H1 (cell line): Measurements from ENCODE around the gene TUNAR. TPM values are rescaled to one million over a fixed set of nuclear protein-coding genes. Genes with fewer than 3 reads are reported as not detected.

Experiments used
- CTCF ChIA-PET: fragments of 300-600 bp; sonication (Branson Sonifier 250); formaldehyde crosslinking; loops from one replicate; lab custom pipeline; 2021; ENCODE audit not compliant: partially characterized antibody; lab: Charles Lee
- POLR2A ChIA-PET: fragments of 300-600 bp; sonication (Branson Sonifier 250); formaldehyde crosslinking; loops from one replicate; lab custom pipeline; 2021; ENCODE audit warnings: inconsistent platforms; ENCODE audit not compliant: partially characterized antibody; lab: Charles Lee
- DNase-seq, 2 experiments: peaks; one replicate each; pipeline versions ENCODE4 v3.0.0 to v3.0.0-alpha.2; 2010 to 2022; ENCODE audit warnings: low spot score in 2 of 2, low read depth in 1 of 2, mixed read lengths in 1 of 2
- FAIRE-seq: peaks from 2 replicates; lab custom pipeline; 2011; peaks lifted over from hg19 to GRCh38; lab: Jason Lieb, UNC
- H2AFZ ChIP-seq: 2 replicates; pipeline ENCODE4 v1.8.1; 2012; ENCODE audit warnings: low read length, inconsistent platforms
- H2AK5ac ChIP-seq: 2 replicates; pipeline ENCODE4 v1.6.1; 2013; ENCODE audit warnings: low read depth, low read length
- H2BK120ac ChIP-seq: replicated peaks from 2 replicates; pipeline ENCODE3; 2013; ENCODE audit warnings: low read depth, low read length, inconsistent platforms
- H2BK12ac ChIP-seq: 2 replicates; pipeline ENCODE4 v1.6.1; 2013; ENCODE audit warnings: low read depth, low read length
- H2BK15ac ChIP-seq: 2 replicates; pipeline ENCODE4 v1.6.1; 2013; ENCODE audit warnings: low read length
- H2BK20ac ChIP-seq: 2 replicates; pipeline ENCODE4 v1.6.1; 2013; ENCODE audit warnings: low read length
- H2BK5ac ChIP-seq: 2 replicates; pipeline ENCODE4 v1.6.1; 2013; ENCODE audit warnings: low read depth, low read length
- H3K14ac ChIP-seq: 2 replicates; pipeline ENCODE4 v1.6.1; 2013; ENCODE audit warnings: inconsistent platforms; ENCODE audit not compliant: insufficient read length
- H3K18ac ChIP-seq: 2 replicates; pipeline ENCODE4 v1.6.1; 2013; ENCODE audit warnings: low read length; ENCODE audit errors: extremely low read depth
- H3K23ac ChIP-seq: 2 replicates; pipeline ENCODE4 v1.6.1; 2013; ENCODE audit warnings: inconsistent platforms; ENCODE audit not compliant: insufficient read length
- H3K23me2 ChIP-seq: 2 replicates; pipeline ENCODE4 v1.6.1; 2013; ENCODE audit warnings: low read depth, low read length
- H3K27ac ChIP-seq: 2 replicates; pipeline ENCODE4 v1.6.1; 2011; ENCODE audit warnings: low read depth, low read length, inconsistent platforms
- H3K27me3 ChIP-seq, 4 experiments: replicated peaks in 1 of 4; 1 replicate in 1 of 4; 2 replicates in 3 of 4; pipeline versions ENCODE4 v1.6.1 to v1.8.1; 2011 to 2013; ENCODE audit warnings: low read length in 3 of 4, mild to moderate bottlenecking in 3 of 4, inconsistent platforms in 2 of 4, mixed read lengths in 2 of 4, moderate library complexity in 1 of 4; ENCODE audit not compliant: control insufficient read depth in 3 of 4, insufficient read depth in 3 of 4; ENCODE audit errors: extremely low read depth in 1 of 4
- H3K36me3 ChIP-seq, 4 experiments: 2 replicates each; pipeline versions ENCODE4 v1.6.1 to v1.8.1; 2011 to 2013; ENCODE audit warnings: mild to moderate bottlenecking in 4 of 4, low read length in 3 of 4, moderate library complexity in 2 of 4, control low read depth in 1 of 4, inconsistent platforms in 1 of 4; ENCODE audit not compliant: insufficient read depth in 4 of 4, control insufficient read depth in 2 of 4
- H3K4ac ChIP-seq: replicated peaks from 2 replicates; pipeline ENCODE3; 2013; ENCODE audit warnings: low read length, low read depth, mixed read lengths, inconsistent platforms; ENCODE audit not compliant: insufficient read length
- H3K4me1 ChIP-seq, 4 experiments: replicated peaks in 1 of 4; 1 replicate in 1 of 4; 2 replicates in 3 of 4; pipeline versions ENCODE4 v1.6.1 to v1.8.1; 2011 to 2013; ENCODE audit warnings: low read length in 3 of 4, inconsistent platforms in 2 of 4, mixed read lengths in 1 of 4; ENCODE audit not compliant: insufficient read depth in 4 of 4, control insufficient read depth in 3 of 4
- H3K4me2 ChIP-seq, 2 experiments: 2 replicates each; pipeline versions ENCODE4 v1.6.1 to v1.8.1; 2011 to 2013; ENCODE audit warnings: low read depth in 2 of 2, low read length in 2 of 2, control low read depth in 1 of 2, inconsistent platforms in 1 of 2, mild to moderate bottlenecking in 1 of 2; ENCODE audit not compliant: insufficient read depth in 1 of 2
- H3K4me3 ChIP-seq, 4 experiments: fragments of 200-600, 300-600 bp in 1 of 4; sonication (generic), shearing (Covaris generic), sonication (Bioruptor Twin) in 1 of 4; 2 replicates each; pipeline versions ENCODE4 v1.5.1 to v1.8.1; 2011 to 2016; ENCODE audit warnings: low read length in 4 of 4, low read depth in 3 of 4, control low read depth in 2 of 4, inconsistent platforms in 2 of 4, mild to moderate bottlenecking in 2 of 4, mixed read lengths in 1 of 4, moderate library complexity in 1 of 4; ENCODE audit not compliant: insufficient read depth in 2 of 4; ENCODE audit errors: extremely low read depth in 1 of 4
- H3K56ac ChIP-seq: replicated peaks from 2 replicates; pipeline ENCODE3; 2013; ENCODE audit warnings: low read depth, mild to moderate bottlenecking, mixed read lengths, low read length, inconsistent platforms; ENCODE audit not compliant: insufficient read length
- H3K79me1 ChIP-seq: 2 replicates; pipeline ENCODE4 v1.6.1; 2013; ENCODE audit warnings: low read depth, low read length, control low read depth
- H3K79me2 ChIP-seq, 2 experiments: 2 replicates each; pipeline versions ENCODE4 v1.6.1 to v1.8.1; 2012 to 2013; ENCODE audit warnings: low read length in 2 of 2, mild to moderate bottlenecking in 2 of 2, inconsistent platforms in 1 of 2; ENCODE audit not compliant: insufficient read depth in 2 of 2, control insufficient read depth in 1 of 2
- H3K9ac ChIP-seq, 4 experiments: replicated peaks in 1 of 4; 1 replicate in 1 of 4; 2 replicates in 3 of 4; pipeline versions ENCODE4 v1.6.1 to v1.8.1; 2011 to 2013; ENCODE audit warnings: low read depth in 3 of 4, low read length in 3 of 4, control low read depth in 2 of 4, mild to moderate bottlenecking in 2 of 4, moderate library complexity in 2 of 4, inconsistent platforms in 1 of 4; ENCODE audit errors: extremely low read depth in 1 of 4
- H3K9me3 ChIP-seq, 2 experiments: 2 replicates each; pipeline versions ENCODE4 v1.6.1 to v1.8.1; 2012 to 2013; ENCODE audit warnings: mild to moderate bottlenecking in 2 of 2, moderate library complexity in 2 of 2, control low read depth in 1 of 2, inconsistent platforms in 1 of 2, low read depth in 1 of 2, low read length in 1 of 2, mixed read lengths in 1 of 2; ENCODE audit not compliant: insufficient read depth in 2 of 2
- H4K20me1 ChIP-seq, 2 experiments: replicated peaks in 1 of 2; 2 replicates each; pipeline versions ENCODE3 to v1.8.1; 2011 to 2013; ENCODE audit warnings: inconsistent platforms in 2 of 2, low read length in 2 of 2, mild to moderate bottlenecking in 1 of 2; ENCODE audit not compliant: insufficient read depth in 2 of 2, control insufficient read depth in 1 of 2
- H4K5ac ChIP-seq: 2 replicates; pipeline ENCODE4 v1.6.1; 2013; ENCODE audit warnings: low read length, low read depth, mixed read lengths, inconsistent platforms; ENCODE audit not compliant: insufficient read length
- H4K8ac ChIP-seq: 2 replicates; pipeline ENCODE4 v1.8.0; 2013; ENCODE audit warnings: mild to moderate bottlenecking, moderate library complexity, low read length, inconsistent platforms; ENCODE audit not compliant: insufficient read depth; ENCODE audit errors: extremely low read depth
- H4K91ac ChIP-seq: replicated peaks from 2 replicates; pipeline ENCODE3; 2013; ENCODE audit warnings: low read length, mixed read lengths, inconsistent platforms; ENCODE audit not compliant: insufficient read length
- ATF2 ChIP-seq: IDR thresholded peaks from 2 replicates; pipeline ENCODE4 v1.6.1; 2012; ENCODE audit warnings: low read length, inconsistent platforms
- CBX8 ChIP-seq: fragments of 300-800, 300-1000 bp; sonication (generic); IDR thresholded peaks from 2 replicates; pipeline ENCODE4 v1.7.1; 2016; ENCODE audit warnings: low read depth, low read length, borderline replicate concordance
- EP300 ChIP-seq, 2 experiments: IDR thresholded peaks; 1 replicate in 1 of 2; 2 replicates in 1 of 2; pipeline ENCODE4 v1.6.1; 2011 to 2012; ENCODE audit warnings: low read depth in 2 of 2, low read length in 2 of 2, mild to moderate bottlenecking in 2 of 2, borderline replicate concordance in 1 of 2, inconsistent platforms in 1 of 2, moderate library complexity in 1 of 2
- KDM4A ChIP-seq: IDR thresholded peaks from one replicate; pipeline ENCODE4 v1.7.1; 2012; ENCODE audit warnings: low read depth, mild to moderate bottlenecking, moderate library complexity, low read length, inconsistent platforms; ENCODE audit not compliant: severe bottlenecking
- POLR2AphosphoS5 ChIP-seq: IDR thresholded peaks from 2 replicates; pipeline ENCODE4 v1.6.1; 2011; ENCODE audit warnings: low read depth, low read length
- SP2 ChIP-seq: IDR thresholded peaks from 2 replicates; pipeline ENCODE4 v1.6.1; 2012; ENCODE audit warnings: mild to moderate bottlenecking, low read length, inconsistent platforms
- WGBS, 2 experiments: shearing (Covaris generic) in 1 of 2; methylation state at CpG; one replicate each; pipeline versions ENCODE4 v1.1.6 to v1.1.7; 2013 to 2015; ENCODE audit warnings: low lambda C conversion rate in 2 of 2, mixed read lengths in 2 of 2, inconsistent platforms in 1 of 2, low coverage in 1 of 2, missing lambda C conversion rate in 1 of 2; ENCODE audit not compliant: insufficient replicate concordance in 2 of 2, insufficient coverage in 1 of 2, insufficient read length in 1 of 2; ENCODE audit errors: extremely low coverage in 1 of 2, missing lambda C conversion rate in 1 of 2; 5-methylcytosine and 5-hydroxymethylcytosine counted together
- polyA plus RNA-seq, 7 experiments: library from polyadenylated mRNA; depleted of rRNA in 3 of 7; stranded (reverse) in 5 of 7; unstranded in 2 of 7; fragments of >200 nt in 5 of 7; fragments of 200-250 nt in 2 of 7; gene quantifications; 1 replicate in 5 of 7; 2 replicates in 1 of 7; 4 replicates in 1 of 7; pipeline versions ENCODE4 v1.2.1 to v1.2.3, GENCODE V29; 2011 to 2013; ENCODE audit warnings: missing spikeins in 2 of 7, mixed read lengths in 2 of 7
- total RNA-seq: library from RNA; stranded (reverse); fragmentation: NEBNext Ultra II Directional; extraction: Animal tissue kit (Norgen Biotek cat#: 25700); gene quantifications from 2 replicates; pipeline ENCODE4 v1.2.1, GENCODE V29; 2021

TUNAR gene
- total and polyA plus RNA-seq, 2 of the 8 experiments (the other 6 are each of a cell fraction or from before 2014, with no cell fraction given): 12.8 to 63.9 TPM

DNA sequence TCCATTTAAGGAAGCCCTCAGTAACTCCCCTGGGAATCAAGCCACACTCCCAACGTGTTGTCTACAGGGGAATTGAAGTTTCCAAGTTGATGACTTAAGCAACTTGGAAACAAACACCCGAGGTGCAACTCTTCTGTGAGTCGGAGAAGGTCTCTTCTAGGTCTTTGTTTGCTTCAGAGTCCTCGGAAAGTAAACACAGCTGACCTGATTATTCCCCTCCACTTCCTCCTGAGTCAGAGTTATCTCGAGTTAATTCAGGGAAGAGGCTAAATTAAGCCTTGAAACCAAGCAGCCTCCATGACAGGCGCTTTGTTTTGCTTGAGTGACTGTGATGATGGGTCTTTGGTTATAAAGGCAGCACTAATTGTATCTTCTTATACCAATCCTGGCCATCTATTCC is 41.8 kb downstream of the TUNAR start:
- H2BK120ac ChIP-seq: no peak overlapping the region
- H3K23me2 ChIP-seq: no peaks in the 10 kb centered on the region
- DNase-seq (no peak), FAIRE-seq (no peak)
- no peak overlapping the region for H2BK12ac ChIP-seq
- no peak for TF ChIP-seq SP2
- TF ChIP-seq ATF2: no peak
- TF ChIP-seq CBX8: no peak
- no peak for TF ChIP-seq POLR2AphosphoS5
- TF ChIP-seq EP300 (IDR thresholded peaks at IDR 0.05; ENCODE audit: borderline replicate concordance in 1 of 2, low read depth in 2 of 2, low read length in 2 of 2): no peak
- no peak for TF ChIP-seq KDM4A
- H3K9me3 ChIP-seq: no peaks in the 10 kb centered on the region
- no peaks in the 10 kb centered on the region for H4K20me1 ChIP-seq
- CTCF ChIA-PET: interaction anchor here (1.2 kb wide), 1 partner anchor 234 kb away, joined by 3 read pairs; no protein-coding TSS in a partner anchor
- no peak overlapping the region for H3K4me2 ChIP-seq
- H2BK20ac ChIP-seq: no peak overlapping the region
- no peak overlapping the region for H4K8ac ChIP-seq
- no peak overlapping the region for H2AFZ ChIP-seq
- no peak overlapping the region for H3K56ac ChIP-seq
- POLR2A ChIA-PET: interaction anchor here (1.3 kb wide), 1 partner anchor 74 kb away, joined by 4 read pairs; no protein-coding TSS in a partner anchor
- no peak overlapping the region for H4K91ac ChIP-seq
- H3K79me1 ChIP-seq: peaks cover 4% of the 10 kb centered on the region; the same call in 1 of the 2 replicates
- H3K4me3 ChIP-seq: no peak overlapping the region
- no peak overlapping the region for H3K23ac ChIP-seq
- H3K14ac ChIP-seq: no peak overlapping the region
- no peak overlapping the region for H2BK15ac ChIP-seq
- H3K79me2 ChIP-seq: peaks cover 4 to 14% of the 10 kb centered on the region in 2 experiments; a peak in 2 of 4 replicates
- no peak overlapping the region for H2AK5ac ChIP-seq
- no peak overlapping the region for H3K27ac ChIP-seq
- H3K4me1 ChIP-seq: peaks cover 5 to 16% (median 8%) of the 10 kb centered on the region in 4 experiments; a peak in 6 of 7 replicates
- no peak overlapping the region for H4K5ac ChIP-seq
- WGBS, 2 experiments: 81% methylated on average over 6 of the region's 6 CpGs; no CpG with 5 or more reads in 1 of the 2 experiments
- H3K18ac ChIP-seq: no peak overlapping the region
- no peak overlapping the region for H2BK5ac ChIP-seq
- H3K36me3 ChIP-seq: peaks cover 0 to 40% (median 9%) of the 10 kb centered on the region in 4 experiments; a peak in 5 of 8 replicates
- no peak overlapping the region for H3K9ac ChIP-seq
- no peak overlapping the region for H3K4ac ChIP-seq
- H3K27me3 ChIP-seq: no peaks in the 10 kb centered on the region
